IPS DF 6.9 (cell line): Measurements from ENCODE around the gene CCDC47.

Experiments
- DNase-seq: peaks from one replicate; pipeline ENCODE4 v3.0.0-alpha.2; 2013; ENCODE audit warnings: low read depth, low spot score
- H3K27ac ChIP-seq: one replicate; pipeline ENCODE4 v1.5.1; 2013; ENCODE audit warnings: low read length, control low read depth
- H3K27me3 ChIP-seq: 2 replicates; pipeline ENCODE4 v1.6.1; 2013; ENCODE audit warnings: mild to moderate bottlenecking, low read length; ENCODE audit not compliant: control insufficient read depth, insufficient read depth
- H3K36me3 ChIP-seq: 2 replicates; pipeline ENCODE4 v1.6.1; 2013; ENCODE audit warnings: low read length; ENCODE audit not compliant: control insufficient read depth, insufficient read depth
- H3K4me1 ChIP-seq: 2 replicates; pipeline ENCODE4 v1.6.1; 2013; ENCODE audit warnings: low read length; ENCODE audit not compliant: control insufficient read depth, insufficient read depth
- H3K4me3 ChIP-seq: 2 replicates; pipeline ENCODE4 v1.5.1; 2013; ENCODE audit warnings: mild to moderate bottlenecking, low read length
- H3K9me3 ChIP-seq: 2 replicates; pipeline ENCODE4 v1.6.1; 2013; ENCODE audit warnings: low read length, inconsistent platforms; ENCODE audit not compliant: control insufficient read depth, insufficient read depth
- WGBS: extraction: QIAGEN DNeasy Blood & Tissue Kit; methylation state at CpG from one replicate; pipeline ENCODE4 v1.1.7; 2013; ENCODE audit warnings: mixed read lengths, missing lambda C conversion rate; ENCODE audit not compliant: insufficient read length, insufficient coverage; 5-methylcytosine and 5-hydroxymethylcytosine counted together

The CCDC47 gene

GRCh38 chr17:63705657-63706056 lies 67.7 kb downstream of the CCDC47 start:
- Histone ChIP-seq H3K4me3 (no peak overlapping the region), H3K9me3 (no peaks in the 10 kb centered on the region), H3K4me1 (peaks cover 5% of the 10 kb centered on the region), H3K27me3 (no peaks in the 10 kb centered on the region), H3K27ac (no peak overlapping the region), H3K36me3 (peaks cover 4% of the 10 kb centered on the region; the same call in 1 of the 2 replicates)
- no peak for DNase-seq
- WGBS: no CpG with 5 or more reads among the region's 3 CpGs

DNA sequence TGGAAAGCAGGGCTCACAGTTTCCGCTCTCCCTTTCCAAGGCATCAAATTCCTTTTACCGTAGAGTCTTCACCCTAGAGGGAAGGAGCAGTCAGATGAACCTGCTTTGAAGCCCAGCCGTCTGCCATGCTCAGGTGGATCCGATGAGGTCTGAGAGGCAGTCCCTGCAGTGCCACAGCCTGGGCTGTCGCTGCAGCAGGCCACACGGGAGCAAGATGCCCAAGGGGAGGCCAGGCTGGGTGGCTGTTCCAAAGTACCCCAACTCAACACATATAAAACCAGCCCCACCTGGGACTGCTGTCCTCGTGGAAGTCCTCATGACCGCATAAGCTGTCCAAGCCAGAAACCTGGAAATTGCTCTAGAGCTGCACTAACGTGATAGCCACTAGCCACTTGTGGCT lies 68.6 kb downstream of the CCDC47 start:
- Histone ChIP-seq H3K9me3 (no peaks in the 10 kb centered on the region), H3K4me1 (peaks cover 5% of the 10 kb centered on the region), H3K27ac (no peak overlapping the region), H3K36me3 (peaks cover 4% of the 10 kb centered on the region; the same call in 1 of the 2 replicates), H3K4me3 (no peak overlapping the region), H3K27me3 (no peaks in the 10 kb centered on the region)
- DNase-seq: no peak
- WGBS: no CpG with 5 or more reads among the region's 9 CpGs

GRCh38 chr17:63704259-63704576 lies 69.2 kb downstream of the CCDC47 start:
- Histone ChIP-seq H3K36me3 (peaks cover 4% of the 10 kb centered on the region; the same call in 1 of the 2 replicates), H3K4me3 (no peak overlapping the region), H3K9me3 (no peaks in the 10 kb centered on the region), H3K27me3 (no peaks in the 10 kb centered on the region), H3K4me1 (peaks cover 5% of the 10 kb centered on the region), H3K27ac (no peak overlapping the region)
- no peak for DNase-seq
- WGBS: no CpG with 5 or more reads among the region's 11 CpGs

- Histone ChIP-seq H3K4me1 (peaks cover 6% of the 10 kb centered on the region), H3K36me3 (no peaks in the 10 kb centered on the region; the same call in 1 of the 2 replicates), H3K9me3 (no peaks in the 10 kb centered on the region), H3K27ac (no peak overlapping the region), H3K27me3 (no peaks in the 10 kb centered on the region), H3K4me3 (no peak overlapping the region)
- WGBS: no CpG with 5 or more reads among the region's 16 CpGs
- no peak for DNase-seq
Measured at GRCh38 chr17:63703556-63704258, 69.7 kb downstream of the CCDC47 start.

DNA sequence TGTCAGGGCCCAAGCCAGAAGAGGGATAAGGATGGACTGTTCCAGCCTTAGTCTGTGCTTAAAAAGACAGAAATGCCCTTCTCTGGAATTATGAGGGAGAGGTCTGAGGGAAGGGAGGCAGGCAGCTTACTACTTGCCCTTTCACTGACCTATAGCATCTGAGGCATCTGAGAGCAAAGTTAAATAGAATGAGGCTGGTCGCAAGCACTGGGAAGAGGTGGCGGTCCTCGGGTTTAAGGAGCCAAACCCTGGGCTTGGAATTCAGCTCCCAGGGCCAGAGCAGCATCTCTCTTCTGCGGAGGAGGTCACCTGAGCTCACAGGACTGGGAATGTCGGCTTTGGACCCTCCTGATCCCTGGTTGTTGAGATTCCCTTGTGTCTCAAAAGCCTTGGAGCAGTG lies 70.4 kb downstream of the CCDC47 start:
- no peak for DNase-seq
- Histone ChIP-seq H3K27ac (no peak overlapping the region), H3K9me3 (no peaks in the 10 kb centered on the region), H3K4me1 (peaks cover 10% of the 10 kb centered on the region), H3K27me3 (no peaks in the 10 kb centered on the region), H3K4me3 (no peak overlapping the region), H3K36me3 (no peaks in the 10 kb centered on the region)
- no CpG with 5 or more reads among the region's 5 CpGs for WGBS

DNA sequence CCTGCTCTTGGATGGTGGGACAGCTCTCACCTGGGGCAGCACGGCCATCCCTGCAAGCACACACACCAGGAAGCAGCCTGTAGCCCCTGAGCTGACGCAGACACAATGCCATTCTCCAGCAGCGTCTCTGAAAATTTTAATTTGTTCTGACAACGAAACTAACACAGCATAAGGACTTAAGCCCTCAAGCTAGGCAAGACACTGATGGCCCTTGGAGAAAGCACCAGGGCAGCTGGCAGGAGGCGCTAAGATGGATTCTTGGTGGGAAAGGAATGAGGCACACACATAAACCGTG lies 70.7 kb downstream of the CCDC47 start:
- DNase-seq: no peak
- H3K36me3 ChIP-seq: no peaks in the 10 kb centered on the region
- no peak overlapping the region for H3K4me3 ChIP-seq
- H3K27me3 ChIP-seq: no peaks in the 10 kb centered on the region
- no peak overlapping the region for H3K27ac ChIP-seq
- peaks cover 10% of the 10 kb centered on the region for H3K4me1 ChIP-seq
- H3K9me3 ChIP-seq: no peaks in the 10 kb centered on the region
- WGBS: no CpG with 5 or more reads among the region's 6 CpGs

DNA sequence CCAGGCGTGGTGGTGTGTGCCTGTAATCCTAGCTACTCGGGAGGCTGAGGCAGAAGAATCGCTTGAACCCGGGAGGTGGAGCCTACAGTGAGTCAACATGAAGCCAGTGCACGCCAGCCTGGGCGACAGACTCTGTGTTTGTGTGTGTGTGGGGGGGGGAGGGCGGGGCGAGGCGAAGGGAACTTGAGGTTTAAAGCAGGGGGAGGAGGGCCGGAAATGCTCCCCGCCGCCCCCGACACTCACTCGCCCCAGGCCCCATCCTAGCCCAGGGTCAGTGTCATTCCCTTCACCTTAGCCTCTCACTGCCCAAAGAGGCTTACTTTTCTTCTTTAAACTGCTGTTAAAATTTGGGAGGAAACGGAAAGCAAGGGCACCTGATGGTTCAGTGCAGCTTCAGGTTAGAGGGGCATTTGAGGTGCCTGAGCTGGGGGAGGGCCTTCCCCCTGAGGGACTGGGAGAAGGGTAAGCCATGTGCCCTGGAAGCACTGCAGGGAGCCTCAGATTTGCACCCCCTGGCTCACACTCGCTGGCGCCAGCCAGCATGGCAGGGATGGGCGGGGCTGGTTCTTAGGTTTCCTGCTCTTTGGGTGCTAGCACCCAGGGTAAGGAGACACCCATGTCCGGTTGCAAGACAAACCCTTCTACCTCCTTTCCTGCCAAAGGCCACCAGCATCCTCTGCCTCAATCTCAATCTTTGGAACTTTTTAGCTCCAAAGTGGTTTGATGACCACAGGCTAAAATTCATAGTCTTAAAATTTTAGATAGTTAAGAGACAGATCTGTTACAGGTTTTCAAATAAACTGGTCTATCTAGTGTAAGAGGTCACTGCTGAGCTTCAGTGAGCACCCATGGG lies 71.3 kb downstream of the CCDC47 start:
- Histone ChIP-seq H3K27me3 (no peaks in the 10 kb centered on the region), H3K27ac (no peak overlapping the region), H3K4me3 (no peak overlapping the region), H3K9me3 (no peaks in the 10 kb centered on the region), H3K36me3 (no peaks in the 10 kb centered on the region), H3K4me1 (peaks cover 14% of the 10 kb centered on the region)
- DNase-seq: no peak
- no CpG with 5 or more reads among the region's 19 CpGs for WGBS

DNA sequence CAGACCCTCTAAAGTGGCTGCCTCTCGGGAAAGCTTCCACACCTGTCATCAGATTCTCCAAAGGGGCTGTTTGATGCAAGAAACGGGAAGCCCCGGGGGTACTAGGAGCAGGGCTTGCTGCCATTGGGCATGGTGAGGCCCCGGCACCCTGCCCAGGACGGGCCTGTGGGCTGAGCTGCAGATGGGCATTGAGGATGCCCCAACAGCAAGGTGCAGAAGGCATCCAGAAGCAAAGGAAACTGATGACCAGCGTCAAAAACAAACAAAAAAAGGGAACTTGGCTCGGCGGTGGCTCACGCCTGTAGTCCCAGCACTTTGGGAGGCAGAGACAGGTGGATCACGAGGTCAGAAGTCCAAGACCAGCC lies 72.0 kb downstream of the CCDC47 start:
- WGBS: no CpG with 5 or more reads among the region's 10 CpGs
- DNase-seq: no peak
- H3K4me3 ChIP-seq: no peak overlapping the region; the same call in 1 of the 2 replicates
- H3K36me3 ChIP-seq: no peaks in the 10 kb centered on the region
- H3K27me3 ChIP-seq: no peaks in the 10 kb centered on the region
- H3K27ac ChIP-seq: no peak overlapping the region
- H3K4me1 ChIP-seq: peaks cover 14% of the 10 kb centered on the region
- H3K9me3 ChIP-seq: no peaks in the 10 kb centered on the region

DNA sequence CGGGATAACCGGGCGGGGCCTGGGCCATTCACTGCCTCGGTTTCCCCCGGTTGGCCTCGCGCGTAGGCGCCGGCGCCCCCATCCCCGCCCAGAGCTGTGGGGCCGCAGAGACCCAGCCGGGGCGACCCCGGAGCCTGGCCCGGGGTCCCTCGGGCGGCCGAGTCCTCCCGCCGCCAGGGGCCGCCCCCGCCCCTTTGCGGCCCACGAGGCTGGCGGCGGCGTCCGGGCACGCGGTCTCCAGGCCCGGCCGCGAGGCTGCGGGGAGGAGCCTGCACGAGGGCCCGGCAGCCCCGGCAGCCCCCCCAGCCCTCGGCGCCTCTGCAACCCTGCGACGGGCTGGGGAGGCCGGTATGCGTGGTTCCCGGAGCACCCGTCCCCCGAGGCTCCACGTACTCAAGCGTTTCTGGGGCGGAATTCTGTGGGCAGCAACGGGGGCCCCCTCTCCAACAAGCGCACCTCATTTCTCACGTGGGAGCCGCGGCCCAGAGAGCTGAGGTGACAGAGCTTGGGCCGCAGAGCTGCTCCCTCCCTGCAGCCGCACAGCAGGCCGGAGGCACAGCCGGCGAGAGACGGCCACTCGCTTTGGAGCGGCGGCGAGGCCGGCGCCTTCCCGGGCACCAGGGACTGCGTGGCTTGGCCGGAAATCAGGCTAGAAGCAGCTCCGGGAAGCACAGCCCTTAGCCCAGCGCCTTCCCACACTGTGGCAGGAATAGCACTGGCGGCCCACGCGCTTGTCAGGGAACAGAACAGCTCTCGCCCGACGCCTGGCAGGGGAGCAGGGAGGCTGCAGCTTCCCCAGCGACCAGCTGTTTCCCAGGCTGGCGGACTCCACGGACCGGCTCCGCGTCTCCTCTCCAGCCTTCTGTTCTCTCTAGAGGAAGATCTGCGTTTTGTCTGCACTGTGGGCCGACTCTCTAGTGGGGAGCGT lies 72.6 kb downstream of the CCDC47 start:
- no CpG with 5 or more reads among the region's 88 CpGs for WGBS
- no peaks in the 10 kb centered on the region for H3K27me3 ChIP-seq
- H3K4me3 ChIP-seq: peak overlapping the region; percentile 67; the same call in 1 of the 2 replicates
- H3K9me3 ChIP-seq: no peaks in the 10 kb centered on the region
- H3K4me1 ChIP-seq: peaks cover 14% of the 10 kb centered on the region
- no peaks in the 10 kb centered on the region for H3K36me3 ChIP-seq
- H3K27ac ChIP-seq: no peak overlapping the region
- DNase-seq: no peak
